GM12873 (cell line): ENCODE data around the gene TEX50.

ENCODE experiments used
- CTCF ChIP-seq: IDR thresholded peaks from 2 replicates; pipeline ENCODE4 v1.5.1; 2012; ENCODE audit warnings: low read depth, mild to moderate bottlenecking, moderate library complexity, low read length, control low read depth; ENCODE audit not compliant: insufficient read depth; ENCODE audit errors: missing control alignments

TEX50 gene, protein sequence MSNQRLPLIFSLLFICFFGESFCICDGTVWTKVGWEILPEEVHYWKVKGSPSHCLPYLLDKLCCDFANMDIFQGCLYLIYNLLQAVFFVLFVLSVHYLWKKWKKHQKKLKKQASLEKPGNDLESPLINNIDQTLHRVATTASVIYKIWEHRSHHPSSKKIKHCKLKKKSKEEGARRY

DNA sequence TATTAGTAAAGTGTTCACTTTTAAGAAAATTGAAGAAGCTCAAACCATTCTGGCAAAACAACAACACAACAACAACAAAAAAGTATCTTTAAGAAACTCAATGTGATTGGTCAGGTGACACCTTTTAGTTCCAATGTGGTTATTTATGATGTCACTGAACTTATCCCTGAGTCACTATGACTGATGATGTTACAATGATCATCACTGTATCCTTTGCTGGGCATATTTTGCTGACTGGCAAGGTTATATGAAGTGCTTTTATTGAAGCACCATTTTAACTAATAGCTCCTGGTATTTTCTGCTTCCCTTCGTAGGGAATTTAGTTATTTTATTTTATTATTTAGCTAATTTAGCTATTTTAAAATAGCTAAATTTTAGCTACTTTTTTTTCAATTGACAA is at the start of gene TEX50:
Gene TEX50 (plus strand): TSS at position 223 of the 400 bp plus-strand sequence. CDS start 184 bp downstream, outside the sequence.
- no peak for TF ChIP-seq CTCF

GRCh38 chr1:173590557-173590956 is 44.6 kb upstream of the TEX50 start:
- TF ChIP-seq CTCF: no peak

GRCh38 chr1:173596097-173596825 is 38.9 kb upstream of the TEX50 start:
- no peak for TF ChIP-seq CTCF

- no peak for TF ChIP-seq CTCF
Observed at GRCh38 chr1:173601588-173601987, 33.5 kb upstream of the TEX50 start.

GRCh38 chr1:173603056-173603591 is 32.0 kb upstream of the TEX50 start, which contains the start of gene SLC9C2:
Gene SLC9C2, minus strand, starts transcription at chr1:173603072. Its CDS starts 1,296 bp downstream, at chr1:173601776.
- no peak for TF ChIP-seq CTCF

DNA sequence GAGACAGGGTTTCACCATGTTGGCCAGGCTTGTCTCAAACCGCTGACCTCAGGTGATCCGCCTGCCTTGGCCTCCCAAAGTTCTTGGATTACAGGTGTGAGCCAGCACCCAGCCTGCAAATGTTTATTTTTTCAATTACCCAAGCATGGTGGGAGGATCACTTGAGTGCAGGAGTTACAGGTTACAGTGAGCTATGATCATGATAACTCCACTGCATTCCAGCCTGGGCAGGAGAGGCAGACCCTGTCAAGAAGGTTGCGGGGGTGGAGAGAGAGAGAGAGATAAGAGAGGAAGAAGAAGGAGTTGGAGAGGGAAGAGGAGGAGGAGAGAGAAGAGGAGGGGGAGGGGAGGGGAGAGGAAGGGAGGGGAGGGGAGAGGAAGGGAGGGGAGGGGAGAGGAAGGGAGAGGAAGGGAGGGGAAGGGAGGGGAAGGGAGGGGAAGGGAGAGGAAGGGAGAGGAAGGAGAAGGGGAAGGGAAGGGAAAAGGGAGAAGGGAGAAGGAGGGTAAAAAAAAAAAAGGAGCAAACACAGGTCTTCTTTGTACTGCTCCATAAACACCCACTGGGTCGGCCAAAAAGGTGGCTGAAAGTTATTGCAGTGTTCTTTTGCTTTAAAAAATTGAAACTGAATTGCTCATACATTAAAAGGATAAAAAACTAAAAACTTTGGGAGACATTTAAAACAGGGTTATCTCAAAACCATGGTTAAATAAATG is 26.5 kb upstream of the TEX50 start:
- no peak for TF ChIP-seq CTCF

DNA sequence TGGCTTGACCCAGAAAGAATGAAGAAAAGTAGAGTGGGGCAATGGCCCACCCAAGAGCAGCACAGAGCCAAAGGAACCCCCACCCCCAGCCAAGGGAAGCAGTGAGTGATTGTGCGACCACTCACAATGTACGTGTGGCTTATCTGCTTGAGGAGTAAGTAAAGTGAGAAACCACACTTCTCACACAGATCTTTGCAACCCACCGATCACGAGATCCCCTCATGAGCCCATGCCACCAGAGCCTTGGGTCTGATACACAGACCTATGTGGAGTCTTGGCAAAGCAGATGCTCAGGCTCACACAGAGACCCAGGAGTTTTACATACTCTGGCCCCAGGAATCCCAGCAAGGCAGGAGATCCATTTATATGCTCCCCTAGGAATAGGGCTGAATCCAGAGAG is 18.3 kb upstream of the TEX50 start:
- TF ChIP-seq CTCF: no peak
